ENCODE measurements around the gene ALKAL2.

DNA sequence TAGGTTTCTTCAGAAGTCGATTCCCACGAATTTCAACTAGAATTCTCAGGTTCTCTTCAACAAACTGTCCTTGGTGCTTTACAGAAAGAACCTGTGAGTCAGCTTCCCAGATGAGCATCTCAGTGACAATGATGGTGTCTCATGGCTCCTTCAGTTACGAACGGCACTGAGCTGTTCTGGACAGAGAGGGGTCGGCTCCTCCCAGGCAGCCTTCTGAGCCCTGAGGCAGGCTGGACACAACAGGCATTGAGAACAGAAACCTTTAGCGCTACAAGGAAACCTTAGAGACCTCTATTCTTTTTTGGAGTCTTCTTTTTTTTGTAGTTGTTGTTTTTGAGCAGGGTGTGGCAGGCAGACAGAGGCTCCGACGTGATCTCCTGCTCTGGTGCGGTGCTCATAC is 35.1 kb upstream of the ALKAL2 start:
- TF ChIP-seq, protein P1, sequence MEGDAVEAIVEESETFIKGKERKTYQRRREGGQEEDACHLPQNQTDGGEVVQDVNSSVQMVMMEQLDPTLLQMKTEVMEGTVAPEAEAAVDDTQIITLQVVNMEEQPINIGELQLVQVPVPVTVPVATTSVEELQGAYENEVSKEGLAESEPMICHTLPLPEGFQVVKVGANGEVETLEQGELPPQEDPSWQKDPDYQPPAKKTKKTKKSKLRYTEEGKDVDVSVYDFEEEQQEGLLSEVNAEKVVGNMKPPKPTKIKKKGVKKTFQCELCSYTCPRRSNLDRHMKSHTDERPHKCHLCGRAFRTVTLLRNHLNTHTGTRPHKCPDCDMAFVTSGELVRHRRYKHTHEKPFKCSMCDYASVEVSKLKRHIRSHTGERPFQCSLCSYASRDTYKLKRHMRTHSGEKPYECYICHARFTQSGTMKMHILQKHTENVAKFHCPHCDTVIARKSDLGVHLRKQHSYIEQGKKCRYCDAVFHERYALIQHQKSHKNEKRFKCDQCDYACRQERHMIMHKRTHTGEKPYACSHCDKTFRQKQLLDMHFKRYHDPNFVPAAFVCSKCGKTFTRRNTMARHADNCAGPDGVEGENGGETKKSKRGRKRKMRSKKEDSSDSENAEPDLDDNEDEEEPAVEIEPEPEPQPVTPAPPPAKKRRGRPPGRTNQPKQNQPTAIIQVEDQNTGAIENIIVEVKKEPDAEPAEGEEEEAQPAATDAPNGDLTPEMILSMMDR (IDR thresholded peaks at IDR 0.05), result no peak
- no peak for TF ChIP-seq POLR2A (IDR thresholded peaks at IDR 0.05)

Measured in transverse colon (tissue), 3 donors.